ENCODE measurements around the gene CRLF2. TPM values are rescaled to one million over a fixed set of nuclear protein-coding genes. Genes with fewer than 3 reads are reported as not detected.

CRLF2 gene
- total and polyA plus RNA-seq, 2 experiments from 2014 or later, result not detected

DNA sequence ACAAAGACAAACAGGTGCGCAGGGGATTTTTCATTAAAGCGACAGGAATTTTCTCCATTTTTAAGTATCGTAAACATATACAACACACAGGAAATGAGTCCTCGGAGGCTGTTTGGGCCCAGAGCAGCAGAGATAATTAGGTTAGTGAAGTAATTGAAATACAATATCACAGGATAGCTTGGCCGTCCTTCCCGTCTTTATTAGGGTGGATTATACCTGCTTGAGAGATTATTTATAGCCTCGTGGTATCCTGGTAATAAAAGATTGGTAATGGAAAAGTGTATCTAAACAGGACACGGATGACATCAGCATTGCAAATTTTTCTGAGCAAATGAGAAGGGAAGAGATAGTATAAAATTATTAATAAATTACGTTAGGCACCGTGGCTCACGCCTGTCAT is 68.2 kb downstream of the CRLF2 start:
- H3F3A ChIP-seq (replicated peaks; ENCODE audit: low read depth), result no peaks in the 10 kb centered on the region
- no peak for TF ChIP-seq CREB1 (CRISPR knock-in tag; IDR thresholded peaks at IDR 0.05; ENCODE audit: low read depth)
- TF ChIP-seq REST (IDR thresholded peaks at IDR 0.05; ENCODE audit: unreplicated experiment), result no peak
- no peak for TF ChIP-seq NANOG (IDR thresholded peaks at IDR 0.05; ENCODE audit: borderline replicate concordance)
- no peak for TF ChIP-seq ZNF462 (CRISPR knock-in tag; IDR thresholded peaks at IDR 0.05)
- no peak for TF ChIP-seq EZH2 (IDR thresholded peaks at IDR 0.05; ENCODE audit: low read depth, unreplicated experiment)
- H3K4me1 ChIP-seq (ENCODE audit: insufficient read depth), result no peaks in the 10 kb centered on the region
- DNase-seq (ENCODE audit: low spot score) (no peak), ATAC-seq (no peak)
- peaks cover 3% of the 10 kb centered on the region for H3K27me3 Mint-ChIP-seq (ENCODE audit: insufficient read depth, low read depth, poor library complexity)
- H3K36me3 Mint-ChIP-seq (ENCODE audit: low read depth), result peaks cover 18% of the 10 kb centered on the region
- H3K4me2 ChIP-seq, result no peak overlapping the region
- H3K9me3 Mint-ChIP-seq, result peaks cover 77% of the 10 kb centered on the region
- no peaks in the 10 kb centered on the region for H4K20me1 ChIP-seq (replicated peaks; ENCODE audit: insufficient read depth)
- H3K36me3 ChIP-seq (ENCODE audit: insufficient read depth), result no peaks in the 10 kb centered on the region
- H3K4me3 Mint-ChIP-seq, result no peak overlapping the region
- no peak overlapping the region for H3K4me3 ChIP-seq
- H3K27me3 ChIP-seq (ENCODE audit: insufficient read depth), result no peaks in the 10 kb centered on the region
- H3K79me2 ChIP-seq (replicated peaks; ENCODE audit: insufficient read depth), result no peaks in the 10 kb centered on the region
- H3K27ac Mint-ChIP-seq, result no peak overlapping the region
- no peak overlapping the region; the same call in 1 of the 2 replicates for H2AFZ ChIP-seq
- H3K4me1 Mint-ChIP-seq, result no peaks in the 10 kb centered on the region
- no peaks in the 10 kb centered on the region for H3K9me2 ChIP-seq (ENCODE audit: insufficient read depth)
- H3K27ac ChIP-seq (ENCODE audit: low read depth), result no peak overlapping the region

Other genes with a start within 250 kb of the CRLF2 start
- 2.7 and 4.5 TPM in 2 replicates for gene CSF2RA, start 56.2 kb upstream of the CRLF2 start, total RNA-seq (2014; rRNA removed; shearing (Covaris generic))
- 1.7 and 4.2 TPM in 2 replicates for gene CSF2RA, start 56.2 kb upstream of the CRLF2 start, polyA plus RNA-seq (2016; fragmentation: Nextera tagmentation; extraction: Ambion mirVana)
- gene IL3RA, start 124.1 kb upstream of the CRLF2 start, total RNA-seq (2014; rRNA removed; shearing (Covaris generic)), result 0.39 TPM in 1 of 2 replicates, not detected in the other
- 0.78 and 0.86 TPM in 2 replicates for gene IL3RA, start 124.1 kb upstream of the CRLF2 start, polyA plus RNA-seq (2016; fragmentation: Nextera tagmentation; extraction: Ambion mirVana)
- 394 and 486 TPM in 2 replicates for gene SLC25A6, start 179.5 kb upstream of the CRLF2 start, total RNA-seq (2014; rRNA removed; shearing (Covaris generic))
- 358 TPM in 2 replicates for gene SLC25A6, start 179.5 kb upstream of the CRLF2 start, polyA plus RNA-seq (2016; fragmentation: Nextera tagmentation; extraction: Ambion mirVana)
- gene ASMTL, start 240.3 kb upstream of the CRLF2 start, total RNA-seq (2014; rRNA removed; shearing (Covaris generic)), result 50.3 and 53.7 TPM in 2 replicates
- 55.6 and 61.2 TPM in 2 replicates for gene ASMTL, start 240.3 kb upstream of the CRLF2 start, polyA plus RNA-seq (2016; fragmentation: Nextera tagmentation; extraction: Ambion mirVana)

Measured in GM23338 (cell line).